Measurements from ENCODE around the gene CENPA.
"Not testable (repeated sequence)": the region's sequence is repeated elsewhere in the genome, so short reads cannot be mapped to it uniquely, and the experiment has no call there.

Gene CENPA

GRCh38 chr2:26785431-26786206 lies at the start of gene CENPA:
Gene CENPA (plus strand): TSS chr2:26786056. CDS start chr2:26786197, 141 bp downstream.
- peak; percentile 100 for DNase-seq (ENCODE audit: low spot score)

DNA sequence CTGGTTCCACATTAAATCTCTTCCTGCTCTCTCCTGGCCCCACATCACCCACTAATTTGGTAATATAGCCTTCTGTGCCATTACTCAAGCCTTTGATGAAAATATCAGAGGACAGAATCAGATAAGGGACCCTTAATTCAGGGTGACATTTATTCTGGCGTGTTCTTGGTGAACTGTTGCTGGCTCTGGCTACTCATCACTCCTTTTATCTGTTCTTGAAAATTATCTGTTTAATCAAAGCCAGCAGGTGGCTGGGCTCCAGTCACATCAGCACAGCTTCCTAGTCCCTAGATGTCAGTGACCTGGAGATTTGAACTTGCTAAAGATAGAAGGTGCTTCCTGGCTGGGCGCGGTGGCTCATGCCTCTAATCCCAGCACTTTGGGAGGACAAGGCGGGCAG lies 48.6 kb upstream of the CENPA start:
- DNase-seq (ENCODE audit: low spot score) = no peak

- no peak for DNase-seq (ENCODE audit: low spot score)
These were observed 47.4 kb upstream of the CENPA start for GRCh38 chr2:26738481-26738880.

- no peak for DNase-seq (ENCODE audit: low spot score)
These were observed 46.3 kb upstream of the CENPA start for GRCh38 chr2:26739514-26739913.

GRCh38 chr2:26740346-26740745 lies 45.5 kb upstream of the CENPA start:
- DNase-seq (ENCODE audit: low spot score) = no peak

- DNase-seq (ENCODE audit: low spot score) = no peak
These were observed 45.0 kb upstream of the CENPA start for GRCh38 chr2:26740890-26741302.

GRCh38 chr2:26742048-26742770 lies 43.6 kb upstream of the CENPA start:
- DNase-seq (ENCODE audit: low spot score) = no peak

- DNase-seq (ENCODE audit: low spot score) = no peak
These were observed 42.0 kb upstream of the CENPA start for GRCh38 chr2:26743852-26744251.

DNA sequence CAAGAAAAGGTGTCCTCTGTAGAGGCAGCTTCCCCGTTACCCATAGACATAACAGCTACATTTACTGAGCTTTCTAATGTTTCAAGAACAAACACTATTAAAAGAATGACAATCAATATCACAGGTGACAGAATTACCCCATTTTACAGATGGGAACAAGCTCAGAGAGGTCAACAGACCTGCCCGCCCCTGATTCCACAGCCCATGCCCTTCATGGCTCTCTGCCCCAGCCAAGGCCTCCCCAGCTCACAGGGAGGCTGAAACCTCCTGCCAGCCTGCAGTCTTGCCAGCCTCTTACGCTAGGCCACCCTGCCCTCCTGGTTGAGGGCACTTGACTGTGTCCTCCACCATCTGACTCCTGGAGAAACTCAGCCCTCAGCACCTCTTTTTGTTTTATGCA lies 40.9 kb upstream of the CENPA start:
- DNase-seq (ENCODE audit: low spot score) = no peak

GRCh38 chr2:26745609-26746327 lies 40.1 kb upstream of the CENPA start:
- DNase-seq (ENCODE audit: low spot score) = peak; percentile 84

DNA sequence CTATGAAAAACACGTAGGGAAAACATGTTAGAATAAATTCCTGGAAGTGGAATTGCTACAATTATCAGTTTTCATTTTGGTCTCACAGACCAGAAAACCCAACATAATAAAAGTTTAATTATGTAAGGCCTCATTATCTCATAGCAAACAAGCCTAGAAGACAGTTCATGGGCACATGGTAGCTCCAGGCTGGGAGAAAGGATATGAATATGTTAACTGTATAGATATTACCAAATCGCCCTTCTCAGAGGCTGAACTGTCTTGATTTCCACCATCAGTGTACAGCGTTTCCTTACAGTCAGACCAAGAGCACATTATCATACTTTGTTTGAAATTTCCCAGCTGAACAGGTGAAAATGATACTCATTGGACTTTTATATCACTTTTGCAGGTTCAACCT lies 38.9 kb upstream of the CENPA start:
- no peak for DNase-seq (ENCODE audit: low spot score)

GRCh38 chr2:26749787-26750420 lies 36.0 kb upstream of the CENPA start:
- not testable (repeated sequence) for DNase-seq (ENCODE audit: low spot score)

- DNase-seq (ENCODE audit: low spot score) = not testable (repeated sequence)
These were observed 35.4 kb upstream of the CENPA start for GRCh38 chr2:26750467-26750866.

DNA sequence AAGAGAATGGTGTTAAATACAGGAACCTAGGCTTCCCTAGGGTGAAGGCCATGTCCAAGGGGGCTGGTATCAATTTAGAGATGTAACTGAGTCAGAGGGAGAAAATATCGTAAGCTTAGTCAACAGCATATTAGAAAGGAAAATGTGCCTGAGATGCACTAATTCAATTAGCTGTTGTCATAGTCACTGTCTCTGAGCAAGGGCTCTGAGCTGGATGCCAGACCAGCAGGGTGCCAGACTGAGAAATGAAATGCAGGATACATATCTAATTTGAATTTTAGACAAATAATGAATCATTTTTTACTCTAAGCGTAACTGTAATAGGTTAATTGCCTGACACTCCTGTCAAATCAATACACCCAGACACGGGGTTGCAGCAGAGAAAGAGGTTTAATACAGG lies 33.2 kb upstream of the CENPA start:
- DNase-seq (ENCODE audit: low spot score) = no peak

DNA sequence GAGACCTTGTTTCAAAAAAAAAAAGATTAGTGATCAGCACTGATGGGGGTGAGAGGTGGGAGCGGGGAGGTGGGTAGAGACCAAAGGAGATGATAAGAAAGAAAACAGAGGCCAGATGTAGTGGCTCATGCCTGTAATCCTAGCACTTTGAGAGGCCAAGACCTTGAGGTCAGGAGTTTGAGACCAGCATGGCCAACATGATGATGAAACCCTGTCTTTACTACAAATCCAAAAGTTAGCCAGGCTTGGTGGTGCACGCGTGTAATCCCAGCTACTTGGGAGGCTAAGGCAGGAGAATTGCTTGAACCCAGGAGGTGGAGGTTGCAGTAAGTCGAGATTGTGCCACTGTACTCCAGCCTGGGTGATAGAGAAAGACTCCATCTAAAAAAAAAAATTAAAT lies 31.3 kb upstream of the CENPA start:
- DNase-seq (ENCODE audit: low spot score) = no peak

- DNase-seq (ENCODE audit: low spot score) = no peak
These were observed 30.7 kb upstream of the CENPA start for GRCh38 chr2:26754972-26755670.

- no peak for DNase-seq (ENCODE audit: low spot score)
These were observed 29.5 kb upstream of the CENPA start for GRCh38 chr2:26756337-26756736.

- peak; percentile 75 for DNase-seq (ENCODE audit: low spot score)
These were observed 27.7 kb upstream of the CENPA start for GRCh38 chr2:26757873-26758789.

DNA sequence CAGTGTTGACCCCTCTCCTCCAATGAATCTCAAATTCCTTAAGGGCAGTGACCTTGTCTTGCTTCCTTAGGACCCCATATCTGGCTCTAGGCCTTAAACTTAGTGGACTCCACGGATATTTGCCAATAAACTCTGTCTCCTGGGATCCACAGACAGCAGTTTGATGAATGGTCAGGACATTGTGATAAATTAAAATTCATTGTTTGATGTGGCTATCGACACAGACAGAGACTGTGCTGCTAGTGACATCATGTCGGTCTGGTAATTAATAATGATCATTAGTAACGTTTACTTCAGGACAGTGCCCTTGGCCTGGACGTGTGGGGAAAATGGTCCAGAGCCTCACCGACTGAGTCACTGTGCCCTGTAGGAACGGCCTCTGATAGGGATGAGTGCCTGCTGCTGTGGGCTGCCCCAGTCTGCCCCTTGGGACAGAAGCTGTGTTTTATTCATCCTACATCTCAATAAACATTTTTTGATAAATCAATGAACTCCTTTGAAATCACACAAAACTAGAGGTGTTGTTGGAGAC lies 27.0 kb upstream of the CENPA start:
- DNase-seq (ENCODE audit: low spot score) = no peak

- no peak for DNase-seq (ENCODE audit: low spot score)
These were observed 26.0 kb upstream of the CENPA start for GRCh38 chr2:26759845-26760244.
